Endothelial cell of umbilical vein (primary cell): ENCODE results near the gene SLC1A1. TPM values are rescaled to one million over a fixed set of nuclear protein-coding genes. Genes with fewer than 3 reads are reported as not detected.

Experiments used
- BruUV-seq: library from RNA; stranded (reverse); fragments of 400-500 nt; replicated peaks from 2 replicates; lab custom pipeline; 2021; lab: Mats Ljungman, UMichigan
- CTCF ChIA-PET: fragments of 300-600, 350-600 bp; sonication (Branson Sonifier 250); formaldehyde crosslinking; loops from one replicate; lab custom pipeline; 2021; ENCODE audit warnings: antibody characterized with exemption, inconsistent platforms; lab: Charles Lee
- POLR2A ChIA-PET: fragments of 300-600, 350-600 bp; sonication (Branson Sonifier 250); formaldehyde crosslinking; loops from one replicate; lab custom pipeline; 2021; ENCODE audit warnings: antibody characterized with exemption, inconsistent platforms; lab: Charles Lee
- DNase-seq: peaks from one replicate; pipeline ENCODE4 v3.0.0-alpha.2; 2011; ENCODE audit warnings: low read depth, low spot score
- FAIRE-seq: peaks from 2 replicates; lab custom pipeline; 2011; peaks lifted over from hg19 to GRCh38; lab: Jason Lieb, UNC
- H2AFZ ChIP-seq: 2 replicates; pipeline ENCODE4 v1.6.0; 2012; ENCODE audit warnings: low read depth, low read length, control low read depth, inconsistent platforms
- H3K27ac ChIP-seq: 2 replicates; pipeline ENCODE4 v1.5.1; 2011; ENCODE audit warnings: low read depth, mild to moderate bottlenecking, control low read depth, low read length, moderate library complexity; ENCODE audit not compliant: insufficient read depth
- H3K27me3 ChIP-seq, 2 experiments: 2 replicates each; pipeline versions ENCODE4 v1.6.0 to v1.6.1; 2011; ENCODE audit warnings: low read length in 2 of 2, mixed read lengths in 1 of 2; ENCODE audit not compliant: control insufficient read depth in 2 of 2, insufficient read depth in 2 of 2
- H3K36me3 ChIP-seq, 2 experiments: 2 replicates in 1 of 2; 3 replicates in 1 of 2; pipeline ENCODE4 v1.5.1; 2011; ENCODE audit warnings: low read length in 2 of 2, mild to moderate bottlenecking in 1 of 2, moderate library complexity in 1 of 2; ENCODE audit not compliant: control insufficient read depth in 2 of 2, insufficient read depth in 2 of 2; ENCODE audit errors: extremely low read depth in 1 of 2
- H3K4me1 ChIP-seq: 3 replicates; pipeline ENCODE4 v1.5.1; 2011; ENCODE audit warnings: mild to moderate bottlenecking, low read length; ENCODE audit not compliant: control insufficient read depth, insufficient read depth; ENCODE audit errors: extremely low read depth
- H3K4me2 ChIP-seq: 2 replicates; pipeline ENCODE4 v1.6.1; 2011; ENCODE audit warnings: low read length, control low read depth, mixed read lengths; ENCODE audit not compliant: insufficient read depth
- H3K4me3 ChIP-seq, 3 experiments: fragments of 200-600 bp in 1 of 3; sonication (generic), shearing (Covaris generic) in 1 of 3; replicated peaks in 1 of 3; 2 replicates each; pipeline ENCODE4 v1.5.1; 2011 to 2016; ENCODE audit warnings: control low read depth in 3 of 3, low read length in 3 of 3, mild to moderate bottlenecking in 2 of 3, inconsistent platforms in 1 of 3, low read depth in 1 of 3, moderate library complexity in 1 of 3; ENCODE audit not compliant: insufficient read depth in 1 of 3
- H3K79me2 ChIP-seq: 2 replicates; pipeline ENCODE4 v1.6.0; 2012; ENCODE audit warnings: low read length, inconsistent platforms; ENCODE audit not compliant: control insufficient read depth, insufficient read depth
- H3K9ac ChIP-seq: replicated peaks from 2 replicates; pipeline ENCODE3; 2011; ENCODE audit warnings: low read length, control low read depth; ENCODE audit not compliant: insufficient read depth; ENCODE audit errors: extremely low read depth
- H3K9me1 ChIP-seq: replicated peaks from 3 replicates; pipeline ENCODE4 v1.6.0; 2011; ENCODE audit warnings: mild to moderate bottlenecking, low read length; ENCODE audit not compliant: control insufficient read depth, insufficient read depth; ENCODE audit errors: extremely low read depth
- H3K9me3 ChIP-seq: replicated peaks from 2 replicates; pipeline ENCODE4 v1.5.1; 2012; ENCODE audit warnings: low read length, inconsistent platforms; ENCODE audit not compliant: control insufficient read depth, insufficient read depth
- H4K20me1 ChIP-seq: replicated peaks from 2 replicates; pipeline ENCODE3; 2011; ENCODE audit warnings: mild to moderate bottlenecking, low read length; ENCODE audit not compliant: control insufficient read depth, insufficient read depth; ENCODE audit errors: extremely low read depth
- EZH2 ChIP-seq: IDR thresholded peaks from 2 replicates; pipeline ENCODE4 v1.6.1; 2012; ENCODE audit warnings: borderline replicate concordance, low read depth, mild to moderate bottlenecking, moderate library complexity, low read length, inconsistent platforms; ENCODE audit not compliant: severe bottlenecking
- FOS ChIP-seq: IDR thresholded peaks from 2 replicates; pipeline ENCODE4 v1.6.1; 2011; ENCODE audit warnings: mild to moderate bottlenecking, low read length, moderate library complexity, borderline replicate concordance; ENCODE audit not compliant: insufficient read depth
- GATA2 ChIP-seq: IDR thresholded peaks from 2 replicates; pipeline ENCODE4 v1.7.0; 2011; ENCODE audit warnings: low read depth, mild to moderate bottlenecking, moderate library complexity, mixed read lengths, low read length; ENCODE audit not compliant: insufficient read length, insufficient read depth
- JUN ChIP-seq: IDR thresholded peaks from 2 replicates; pipeline ENCODE4 v1.6.1; 2011; ENCODE audit warnings: borderline replicate concordance, low read depth; ENCODE audit not compliant: insufficient read length, insufficient read depth
- MAX ChIP-seq: IDR thresholded peaks from 2 replicates; pipeline ENCODE4 v1.6.1; 2011; ENCODE audit not compliant: insufficient read depth, insufficient read length
- MYC ChIP-seq: IDR thresholded peaks from one replicate; pipeline ENCODE4 v1.6.1; 2011; ENCODE audit warnings: mild to moderate bottlenecking, low read depth, low read length
- POLR2A ChIP-seq: IDR thresholded peaks from 2 replicates; pipeline ENCODE4 v1.6.1; 2012; ENCODE audit warnings: low read depth, mild to moderate bottlenecking, control low read depth, low read length
- POLR2AphosphoS5 ChIP-seq: IDR thresholded peaks from 2 replicates; pipeline ENCODE4 v1.6.1; 2012; ENCODE audit warnings: low read depth, mild to moderate bottlenecking, control low read depth, low read length, moderate library complexity; ENCODE audit not compliant: insufficient read depth
- dilution Hi-C: fragments of 300-500 bp; cut with MboI; formaldehyde crosslinking; loops from one replicate; pipeline ENCODE4 v1.15.0; 2019; ENCODE audit warnings: low sequenced_read_pairs; ENCODE audit not compliant: extremely low pct_ligation_motif_present
- intact Hi-C: fragments of 100-400 bp; cut with micrococcal nuclease; formaldehyde crosslinking; loops from one replicate; pipeline ENCODE4 v1.10.0; 2022
- polyA plus RNA-seq, 4 experiments: library from polyadenylated mRNA; depleted of rRNA in 3 of 4; stranded (reverse) in 3 of 4; unstranded in 1 of 4; fragments of >200 nt; gene quantifications; 2 replicates each; pipeline versions ENCODE4 v1.2.1 to v1.2.3, GENCODE V29; 2011 to 2012; ENCODE audit warnings: missing spikeins in 1 of 4
- total RNA-seq: library from RNA; stranded (reverse); gene quantifications from 2 replicates; pipeline ENCODE4 v1.2.3, GENCODE V29; 2021
- TF ChIP-seq, protein P1 (sequence below), 2 donors: IDR thresholded peaks; 1 replicate in 1 of 2; 2 replicates in 1 of 2; pipeline ENCODE4 v1.5.1; 2011; ENCODE audit warnings: low read length in 2 of 2, mild to moderate bottlenecking in 2 of 2, moderate library complexity in 2 of 2, control low read depth in 1 of 2, inconsistent platforms in 1 of 2, low read depth in 1 of 2; ENCODE audit not compliant: insufficient read depth in 1 of 2; ENCODE audit errors: extremely low read depth in 1 of 2

SLC1A1 gene
- total and polyA plus RNA-seq, 2 donors (not counting 3 experiments of a cell fraction or from before 2014, with no cell fraction given): 5.8 to 8.3 TPM

GRCh38 chr9:4620057-4620765 is 129.9 kb downstream of the SLC1A1 start:
- intact Hi-C loops (no loop called here), dilution Hi-C loops (no loop called here)
- no peaks in the 10 kb centered on the region for H3K9me1 ChIP-seq
- H3K9ac ChIP-seq: no peak overlapping the region
- no TSS peak for BruUV-seq
- H2AFZ ChIP-seq: no peak overlapping the region
- peaks cover 0 to 1% of the 10 kb centered on the region in 2 experiments for H3K27me3 ChIP-seq
- no peak overlapping the region for H3K4me3 ChIP-seq
- no peaks in the 10 kb centered on the region for H3K36me3 ChIP-seq
- H3K9me3 ChIP-seq: no peaks in the 10 kb centered on the region
- POLR2A ChIA-PET: no interaction called here
- no peak overlapping the region for H3K4me2 ChIP-seq
- H3K27ac ChIP-seq: no peak overlapping the region
- DNase-seq (no peak), FAIRE-seq (no peak)
- H3K79me2 ChIP-seq: no peaks in the 10 kb centered on the region
- no peaks in the 10 kb centered on the region for H4K20me1 ChIP-seq
- H3K4me1 ChIP-seq: peaks cover 6% of the 10 kb centered on the region
- TF ChIP-seq MAX (no peak), FOS (no peak), MYC (no peak), POLR2AphosphoS5 (no peak), POLR2A (no peak), GATA2 (no peak), EZH2 (no peak), JUN (no peak)
- TF ChIP-seq, protein P1, sequence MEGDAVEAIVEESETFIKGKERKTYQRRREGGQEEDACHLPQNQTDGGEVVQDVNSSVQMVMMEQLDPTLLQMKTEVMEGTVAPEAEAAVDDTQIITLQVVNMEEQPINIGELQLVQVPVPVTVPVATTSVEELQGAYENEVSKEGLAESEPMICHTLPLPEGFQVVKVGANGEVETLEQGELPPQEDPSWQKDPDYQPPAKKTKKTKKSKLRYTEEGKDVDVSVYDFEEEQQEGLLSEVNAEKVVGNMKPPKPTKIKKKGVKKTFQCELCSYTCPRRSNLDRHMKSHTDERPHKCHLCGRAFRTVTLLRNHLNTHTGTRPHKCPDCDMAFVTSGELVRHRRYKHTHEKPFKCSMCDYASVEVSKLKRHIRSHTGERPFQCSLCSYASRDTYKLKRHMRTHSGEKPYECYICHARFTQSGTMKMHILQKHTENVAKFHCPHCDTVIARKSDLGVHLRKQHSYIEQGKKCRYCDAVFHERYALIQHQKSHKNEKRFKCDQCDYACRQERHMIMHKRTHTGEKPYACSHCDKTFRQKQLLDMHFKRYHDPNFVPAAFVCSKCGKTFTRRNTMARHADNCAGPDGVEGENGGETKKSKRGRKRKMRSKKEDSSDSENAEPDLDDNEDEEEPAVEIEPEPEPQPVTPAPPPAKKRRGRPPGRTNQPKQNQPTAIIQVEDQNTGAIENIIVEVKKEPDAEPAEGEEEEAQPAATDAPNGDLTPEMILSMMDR (IDR thresholded peaks at IDR 0.05; ENCODE audit: extremely low read depth in 1 of 2, insufficient read depth in 1 of 2, low read depth in 1 of 2, low read length in 2 of 2): no peak
- CTCF ChIA-PET: interaction anchor here (1.4 to 2.4 kb wide), 2 partner anchors 16 to 20 kb away, joined by 4 to 9 read pairs; no protein-coding TSS in a partner anchor
